IPS DF 6.9 (cell line): Measurements from ENCODE around the gene C5orf15.

Source experiments
- DNase-seq: peaks from one replicate; pipeline ENCODE4 v3.0.0-alpha.2; 2013; ENCODE audit warnings: low read depth, low spot score
- H3K27ac ChIP-seq: one replicate; pipeline ENCODE4 v1.5.1; 2013; ENCODE audit warnings: low read length, control low read depth
- H3K27me3 ChIP-seq: 2 replicates; pipeline ENCODE4 v1.6.1; 2013; ENCODE audit warnings: mild to moderate bottlenecking, low read length; ENCODE audit not compliant: control insufficient read depth, insufficient read depth
- H3K36me3 ChIP-seq: 2 replicates; pipeline ENCODE4 v1.6.1; 2013; ENCODE audit warnings: low read length; ENCODE audit not compliant: control insufficient read depth, insufficient read depth
- H3K4me1 ChIP-seq: 2 replicates; pipeline ENCODE4 v1.6.1; 2013; ENCODE audit warnings: low read length; ENCODE audit not compliant: control insufficient read depth, insufficient read depth
- H3K4me3 ChIP-seq: 2 replicates; pipeline ENCODE4 v1.5.1; 2013; ENCODE audit warnings: mild to moderate bottlenecking, low read length
- H3K9me3 ChIP-seq: 2 replicates; pipeline ENCODE4 v1.6.1; 2013; ENCODE audit warnings: low read length, inconsistent platforms; ENCODE audit not compliant: control insufficient read depth, insufficient read depth
- WGBS: extraction: QIAGEN DNeasy Blood & Tissue Kit; methylation state at CpG from one replicate; pipeline ENCODE4 v1.1.7; 2013; ENCODE audit warnings: mixed read lengths, missing lambda C conversion rate; ENCODE audit not compliant: insufficient read length, insufficient coverage; 5-methylcytosine and 5-hydroxymethylcytosine counted together

The C5orf15 gene

GRCh38 chr5:133930061-133930812 is 38.2 kb downstream of the C5orf15 start:
- no peak for DNase-seq
- H3K9me3 ChIP-seq = no peaks in the 10 kb centered on the region
- no CpG with 5 or more reads among the region's 16 CpGs for WGBS
- no peaks in the 10 kb centered on the region for H3K27me3 ChIP-seq
- H3K36me3 ChIP-seq = no peaks in the 10 kb centered on the region
- no peaks in the 10 kb centered on the region for H3K4me1 ChIP-seq
- no peak overlapping the region for H3K4me3 ChIP-seq
- no peak overlapping the region for H3K27ac ChIP-seq

DNA sequence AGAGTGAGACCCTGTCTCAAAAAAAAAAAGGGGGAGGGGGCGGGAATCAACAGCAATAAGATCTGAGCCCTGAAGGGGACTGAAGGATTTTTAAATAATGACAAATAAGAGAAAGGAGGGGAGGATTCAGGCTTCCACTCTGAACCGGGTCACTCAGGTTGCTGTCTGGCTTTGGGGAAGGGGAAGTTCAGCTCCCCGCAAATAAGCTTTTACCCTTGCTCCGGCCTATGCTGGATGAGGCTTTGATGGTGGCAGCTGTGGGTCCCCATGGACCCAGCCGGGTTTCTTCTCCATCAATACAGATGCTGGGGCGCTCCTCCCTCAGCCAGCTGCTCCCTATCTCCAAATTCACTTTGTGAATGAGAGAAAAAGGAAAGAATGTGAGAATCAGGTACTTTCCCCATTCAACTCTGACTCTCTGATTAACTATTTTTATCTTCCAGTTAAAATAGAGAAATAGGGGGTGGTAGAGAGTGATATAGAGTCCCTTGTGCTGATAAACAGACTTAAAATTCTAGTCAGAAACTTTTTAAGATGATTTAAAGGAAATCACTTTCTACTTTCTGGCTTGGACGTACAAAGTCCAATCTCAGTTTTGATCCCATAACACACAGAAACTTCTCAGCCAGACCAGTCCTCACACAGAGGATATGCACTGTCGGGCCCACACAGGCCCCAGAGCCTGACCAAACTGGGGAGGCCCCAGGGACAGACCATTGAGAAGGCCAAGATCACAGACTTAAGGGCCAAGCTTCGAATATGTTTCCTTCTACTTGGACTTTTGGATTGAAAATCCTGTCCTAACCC is 39.6 kb downstream of the C5orf15 start:
- H3K36me3 ChIP-seq = no peaks in the 10 kb centered on the region
- H3K4me1 ChIP-seq = no peaks in the 10 kb centered on the region
- no peaks in the 10 kb centered on the region for H3K27me3 ChIP-seq
- no peak overlapping the region for H3K4me3 ChIP-seq
- no peak for DNase-seq
- no peak overlapping the region for H3K27ac ChIP-seq
- H3K9me3 ChIP-seq = no peaks in the 10 kb centered on the region
- WGBS = no CpG with 5 or more reads among the region's 9 CpGs

GRCh38 chr5:133927300-133928180 is 40.9 kb downstream of the C5orf15 start:
- Histone ChIP-seq H3K4me1 (no peaks in the 10 kb centered on the region), H3K27ac (no peak overlapping the region), H3K4me3 (no peak overlapping the region), H3K27me3 (no peaks in the 10 kb centered on the region), H3K9me3 (no peaks in the 10 kb centered on the region), H3K36me3 (no peaks in the 10 kb centered on the region)
- DNase-seq = no peak
- no CpG with 5 or more reads among the region's 13 CpGs for WGBS

DNA sequence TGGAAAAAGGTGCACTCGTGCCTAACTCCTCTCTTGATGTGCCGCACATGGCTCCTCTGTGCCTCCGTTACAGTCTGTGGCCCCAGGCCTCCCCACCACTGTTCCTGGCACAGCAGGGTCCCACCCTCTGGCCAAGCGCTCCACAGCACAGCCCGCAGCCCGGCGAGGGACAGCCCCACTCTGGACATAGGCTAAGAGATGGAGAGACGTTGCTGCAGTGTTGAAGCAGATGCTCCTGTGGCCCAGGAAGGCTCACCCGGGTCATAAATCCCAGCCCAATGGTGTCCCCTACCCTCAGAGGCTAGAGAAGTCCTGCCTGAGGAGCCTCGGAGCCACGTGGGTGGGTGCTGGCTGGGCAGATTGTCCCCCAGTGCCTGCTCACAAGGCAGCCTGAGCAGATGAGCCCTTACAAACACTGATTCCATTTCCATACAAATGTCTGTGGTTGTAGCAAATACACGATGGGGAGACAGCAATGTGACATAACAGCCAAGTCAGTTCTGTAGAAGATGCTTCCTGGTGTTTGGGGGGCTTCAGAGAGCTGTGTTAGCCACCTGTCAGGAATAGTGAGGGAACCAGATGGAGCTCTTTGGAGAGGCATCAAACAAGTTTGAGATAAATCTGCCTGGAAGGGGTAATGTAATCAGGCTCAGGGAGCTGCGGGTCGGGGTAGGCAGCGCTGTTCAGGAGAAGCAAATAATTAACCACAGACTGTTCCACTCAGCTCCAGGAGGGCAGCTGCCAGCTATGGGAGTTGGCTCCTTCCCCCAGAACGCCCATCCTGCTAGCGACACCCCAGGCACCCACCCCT is 41.7 kb downstream of the C5orf15 start:
- no peaks in the 10 kb centered on the region for H3K36me3 ChIP-seq

GRCh38 chr5:133925866-133926488 is 42.4 kb downstream of the C5orf15 start:
- no peak overlapping the region for H3K4me3 ChIP-seq
- H3K9me3 ChIP-seq = no peaks in the 10 kb centered on the region
- H3K36me3 ChIP-seq = no peaks in the 10 kb centered on the region
- DNase-seq = no peak
- WGBS = no CpG with 5 or more reads among the region's 12 CpGs
- no peaks in the 10 kb centered on the region for H3K27me3 ChIP-seq
- no peak overlapping the region for H3K27ac ChIP-seq
- no peaks in the 10 kb centered on the region for H3K4me1 ChIP-seq

More for the DNA sequence above, 41.7 kb downstream of the C5orf15 start:
- DNase-seq = no peak
- no peaks in the 10 kb centered on the region for H3K4me1 ChIP-seq
- no peaks in the 10 kb centered on the region for H3K9me3 ChIP-seq
- H3K4me3 ChIP-seq = no peak overlapping the region
- H3K27ac ChIP-seq = no peak overlapping the region
- H3K27me3 ChIP-seq = no peaks in the 10 kb centered on the region
- no CpG with 5 or more reads among the region's 17 CpGs for WGBS

- WGBS = no CpG with 5 or more reads among the region's 3 CpGs
- Histone ChIP-seq H3K27me3 (no peaks in the 10 kb centered on the region), H3K4me3 (no peak overlapping the region), H3K27ac (no peak overlapping the region), H3K36me3 (no peaks in the 10 kb centered on the region), H3K4me1 (no peaks in the 10 kb centered on the region), H3K9me3 (no peaks in the 10 kb centered on the region)
- DNase-seq = no peak
Observed at GRCh38 chr5:133925269-133925668, 43.2 kb downstream of the C5orf15 start.

DNA sequence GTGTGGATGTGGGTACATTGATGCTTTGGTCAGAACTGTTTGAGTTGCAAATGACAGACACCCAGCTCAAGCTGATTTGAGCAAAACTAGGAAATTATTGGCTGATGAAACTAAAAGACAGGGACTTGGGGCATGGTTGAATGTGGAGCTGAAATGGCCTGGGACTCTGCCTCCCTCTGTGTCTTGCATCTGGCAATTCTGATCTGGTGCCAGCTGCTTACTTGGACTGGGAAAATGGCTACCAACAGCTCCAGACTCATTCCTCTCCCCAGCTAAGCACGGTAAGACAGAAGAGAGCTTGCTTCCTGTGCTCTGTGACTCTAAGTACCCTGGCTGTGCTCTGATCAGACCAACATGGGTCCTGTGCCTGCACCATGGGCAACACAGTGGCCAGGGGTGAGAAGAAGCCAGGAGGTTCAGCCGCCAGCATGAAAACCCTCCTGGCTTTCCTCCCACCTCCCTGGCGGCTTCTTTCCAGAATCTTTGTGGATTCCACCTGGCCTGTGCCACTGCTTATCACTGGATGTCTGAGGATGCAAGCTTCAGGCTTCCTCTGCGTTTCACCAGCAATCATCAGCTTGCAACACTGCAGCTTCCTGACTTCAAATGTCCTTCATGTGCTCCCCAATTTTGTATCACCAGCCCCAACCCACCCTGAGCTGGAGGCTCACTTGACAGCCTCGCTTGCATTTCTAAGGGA is 44.1 kb downstream of the C5orf15 start:
- Histone ChIP-seq H3K36me3 (no peaks in the 10 kb centered on the region), H3K9me3 (no peaks in the 10 kb centered on the region), H3K27me3 (no peaks in the 10 kb centered on the region), H3K4me3 (no peak overlapping the region), H3K4me1 (no peaks in the 10 kb centered on the region), H3K27ac (no peak overlapping the region)
- no CpG with 5 or more reads among the region's 5 CpGs for WGBS
- no peak for DNase-seq

- Histone ChIP-seq H3K27ac (no peak overlapping the region), H3K36me3 (no peaks in the 10 kb centered on the region), H3K27me3 (no peaks in the 10 kb centered on the region), H3K4me3 (no peak overlapping the region), H3K4me1 (no peaks in the 10 kb centered on the region), H3K9me3 (no peaks in the 10 kb centered on the region)
- DNase-seq = no peak
- no CpG with 5 or more reads among the region's 5 CpGs for WGBS
Observed at GRCh38 chr5:133921979-133922378, 46.4 kb downstream of the C5orf15 start.

- Histone ChIP-seq H3K27ac (no peak overlapping the region), H3K27me3 (no peaks in the 10 kb centered on the region), H3K36me3 (no peaks in the 10 kb centered on the region), H3K9me3 (no peaks in the 10 kb centered on the region), H3K4me3 (no peak overlapping the region), H3K4me1 (no peaks in the 10 kb centered on the region)
- WGBS = no CpG with 5 or more reads among the region's 7 CpGs
- no peak for DNase-seq
Observed at GRCh38 chr5:133921069-133921468, 47.4 kb downstream of the C5orf15 start.
